IPS-18a (cell line): Measurements from ENCODE around the gene TFAP2B.

ENCODE experiments used
- H3K27ac ChIP-seq: one replicate; pipeline ENCODE4 v1.5.1; 2013; ENCODE audit warnings: low read length
- H3K27me3 ChIP-seq: one replicate; pipeline ENCODE4 v1.6.1; 2013; ENCODE audit warnings: mild to moderate bottlenecking, low read length; ENCODE audit not compliant: control insufficient read depth, insufficient read depth
- H3K36me3 ChIP-seq: one replicate; pipeline ENCODE4 v1.6.1; 2013; ENCODE audit warnings: low read depth, low read length; ENCODE audit not compliant: control insufficient read depth
- H3K4me1 ChIP-seq: one replicate; pipeline ENCODE4 v1.6.1; 2013; ENCODE audit warnings: low read depth, low read length; ENCODE audit not compliant: control insufficient read depth
- H3K4me3 ChIP-seq: one replicate; pipeline ENCODE4 v1.5.1; 2013; ENCODE audit warnings: low read length
- H3K9ac ChIP-seq: one replicate; pipeline ENCODE4 v1.6.1; 2013; ENCODE audit warnings: mild to moderate bottlenecking, low read length, moderate library complexity
- H3K9me3 ChIP-seq: one replicate; pipeline ENCODE4 v1.6.1; 2013; ENCODE audit warnings: low read depth, low read length; ENCODE audit not compliant: control insufficient read depth

Gene TFAP2B

DNA sequence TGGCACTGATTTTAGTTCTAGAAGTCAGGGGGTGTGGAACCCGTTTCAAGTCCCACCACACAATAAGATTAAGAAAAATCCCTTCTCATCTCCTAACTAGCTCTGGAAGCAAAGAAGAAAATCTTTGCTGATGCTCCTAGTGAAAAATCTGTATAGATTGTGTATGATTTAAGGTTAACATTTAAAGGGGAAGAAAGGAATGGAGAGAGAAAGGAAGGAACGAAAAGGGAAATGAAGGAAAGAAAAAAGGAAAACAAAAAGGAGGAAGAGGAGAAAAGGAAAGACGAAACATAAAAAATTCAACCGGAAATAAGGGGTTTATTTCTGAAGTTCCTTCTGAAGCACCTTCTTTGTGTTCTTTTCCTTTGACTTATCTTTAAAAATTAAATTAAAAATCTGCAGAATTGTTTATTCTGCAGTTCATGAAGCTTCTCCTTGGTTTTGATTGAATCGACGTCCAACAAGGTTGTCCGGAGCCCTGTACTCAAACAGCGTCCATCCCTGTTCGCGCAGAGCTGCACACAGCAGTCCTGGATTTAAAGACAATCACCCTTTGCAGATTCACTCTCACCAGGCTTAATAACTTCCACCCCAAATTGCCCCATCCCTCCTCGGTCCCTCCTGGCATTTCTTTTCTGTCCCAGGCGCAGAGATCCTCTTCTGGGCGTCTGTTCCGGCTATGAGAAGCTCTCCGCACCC lies 1.6 kb upstream of the TFAP2B start:
- Histone ChIP-seq H3K27ac (no peak overlapping the region), H3K9ac (no peak overlapping the region), H3K4me1 (peaks cover 27% of the 10 kb centered on the region), H3K36me3 (no peaks in the 10 kb centered on the region), H3K4me3 (no peak overlapping the region), H3K27me3 (peaks cover 87% of the 10 kb centered on the region), H3K9me3 (no peaks in the 10 kb centered on the region)

DNA sequence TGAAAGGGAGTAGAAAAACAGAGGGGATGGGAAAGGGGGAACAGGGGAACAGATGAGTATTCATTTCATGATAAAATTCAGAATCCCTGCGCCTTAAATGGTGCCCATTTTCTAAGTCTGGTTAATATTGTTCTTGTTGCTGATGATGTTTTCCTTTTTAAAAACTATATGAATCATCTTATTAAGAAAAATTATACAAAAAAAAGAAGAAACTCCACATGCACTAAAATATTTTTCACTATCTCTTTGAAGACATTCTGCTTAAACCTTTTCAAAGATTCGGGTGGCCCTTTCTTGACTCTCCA lies 1.1 kb upstream of the TFAP2B start:
- H3K36me3 ChIP-seq, result no peaks in the 10 kb centered on the region
- H3K4me3 ChIP-seq, result no peak overlapping the region
- H3K27me3 ChIP-seq, result peaks cover 92% of the 10 kb centered on the region
- H3K4me1 ChIP-seq, result peaks cover 31% of the 10 kb centered on the region
- H3K27ac ChIP-seq, result no peak overlapping the region
- no peak overlapping the region for H3K9ac ChIP-seq
- no peaks in the 10 kb centered on the region for H3K9me3 ChIP-seq

DNA sequence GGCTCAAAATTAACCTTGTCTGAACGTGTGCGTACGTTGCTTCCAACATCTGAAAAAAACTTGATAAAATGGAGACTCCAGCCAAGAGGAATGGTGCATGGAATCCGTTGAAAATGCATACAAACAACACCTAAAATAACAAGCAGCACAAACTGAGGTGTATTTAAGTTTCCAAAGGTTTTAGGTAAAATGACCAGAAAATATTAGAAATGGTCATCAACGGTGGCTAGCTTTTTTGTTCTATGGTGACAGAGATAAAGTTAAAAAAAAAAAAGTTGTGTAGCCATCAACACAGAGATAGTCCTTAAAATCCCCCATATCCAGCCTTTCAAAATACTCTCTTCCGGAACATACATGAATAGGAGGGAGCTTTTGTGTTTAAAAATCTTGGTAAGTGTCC lies 651 bp upstream of the TFAP2B start:
- no peak overlapping the region for H3K27ac ChIP-seq
- peaks cover 36% of the 10 kb centered on the region for H3K4me1 ChIP-seq
- no peak overlapping the region for H3K9ac ChIP-seq
- no peaks in the 10 kb centered on the region for H3K9me3 ChIP-seq
- no peak overlapping the region for H3K4me3 ChIP-seq
- peaks cover 96% of the 10 kb centered on the region for H3K27me3 ChIP-seq
- H3K36me3 ChIP-seq, result no peaks in the 10 kb centered on the region

DNA sequence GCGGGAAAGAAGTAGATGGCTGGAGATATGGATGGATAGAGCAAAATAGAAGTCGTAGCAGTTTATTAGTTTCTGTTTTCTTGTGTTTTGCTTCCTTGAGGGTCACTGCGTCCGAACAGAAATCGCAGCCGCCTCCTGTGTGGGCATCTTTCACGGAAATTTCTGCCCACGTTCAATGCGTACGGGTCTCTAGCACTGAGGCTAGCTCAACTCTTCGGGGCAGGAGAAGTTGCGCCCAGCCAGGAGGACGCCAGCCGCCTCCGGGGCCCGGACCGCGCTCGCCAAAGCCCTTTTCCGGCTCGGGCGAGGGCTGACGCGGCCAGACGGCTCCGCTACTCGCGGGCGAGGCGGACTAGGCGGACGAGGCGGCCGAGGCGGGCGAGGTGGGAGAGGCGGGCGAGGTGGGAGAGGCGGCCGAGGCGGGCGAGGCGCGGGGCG lies 814 bp downstream of the TFAP2B start:
- Histone ChIP-seq H3K4me3 (peak overlapping the region; percentile 54), H3K36me3 (no peaks in the 10 kb centered on the region), H3K4me1 (peaks cover 47% of the 10 kb centered on the region), H3K27me3 (peaks cover 100% of the 10 kb centered on the region), H3K27ac (no peak overlapping the region), H3K9me3 (no peaks in the 10 kb centered on the region), H3K9ac (no peak overlapping the region)

- H3K9ac ChIP-seq, result no peak overlapping the region
- no peak overlapping the region for H3K27ac ChIP-seq
- H3K9me3 ChIP-seq, result no peaks in the 10 kb centered on the region
- no peaks in the 10 kb centered on the region for H3K36me3 ChIP-seq
- peaks cover 54% of the 10 kb centered on the region for H3K4me1 ChIP-seq
- H3K27me3 ChIP-seq, result peaks cover 100% of the 10 kb centered on the region
- H3K4me3 ChIP-seq, result peak overlapping the region; percentile 54
Measured at GRCh38 chr6:50819904-50820868, 1.5 kb downstream of the TFAP2B start.

- peaks cover 56% of the 10 kb centered on the region for H3K4me1 ChIP-seq
- no peak overlapping the region for H3K27ac ChIP-seq
- peak overlapping the region; percentile 54 for H3K4me3 ChIP-seq
- no peaks in the 10 kb centered on the region for H3K9me3 ChIP-seq
- H3K36me3 ChIP-seq, result no peaks in the 10 kb centered on the region
- H3K9ac ChIP-seq, result no peak overlapping the region
- H3K27me3 ChIP-seq, result peaks cover 100% of the 10 kb centered on the region
Measured at GRCh38 chr6:50820869-50821264, 2.2 kb downstream of the TFAP2B start.

DNA sequence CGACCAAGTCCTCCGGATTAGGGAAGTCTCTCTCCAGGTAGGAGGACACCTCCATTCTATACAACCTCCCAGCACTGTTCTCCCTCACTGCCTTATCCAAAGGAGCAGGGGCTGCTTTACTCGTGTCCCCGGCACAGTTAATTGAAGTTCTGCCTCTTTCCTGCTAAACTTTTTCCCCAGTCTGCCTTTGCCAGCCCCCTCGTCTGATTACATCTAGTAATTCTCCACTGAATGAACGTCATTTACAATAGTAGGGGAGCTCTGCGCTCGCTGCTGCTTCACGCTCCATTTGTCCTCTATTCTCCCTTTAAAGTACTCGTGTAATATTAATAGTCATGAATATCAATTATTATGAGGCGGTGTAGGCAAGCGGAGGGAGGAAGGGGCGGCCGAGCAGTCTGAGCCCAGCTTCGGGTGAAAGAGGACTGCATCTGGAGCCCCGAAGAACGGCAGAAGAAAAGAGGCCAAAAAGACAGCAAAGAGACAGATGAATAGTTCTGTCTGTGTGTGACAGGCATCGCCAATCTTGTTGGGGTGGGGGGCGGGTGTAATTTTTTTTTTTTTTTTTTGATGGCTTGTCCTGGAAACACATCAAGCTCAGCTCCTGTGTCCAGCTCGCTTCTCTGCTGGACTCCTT lies 2.9 kb downstream of the TFAP2B start:
- peak overlapping the region; percentile 10 for H3K4me3 ChIP-seq
- H3K27me3 ChIP-seq, result peaks cover 100% of the 10 kb centered on the region
- no peak overlapping the region for H3K9ac ChIP-seq
- no peaks in the 10 kb centered on the region for H3K36me3 ChIP-seq
- H3K9me3 ChIP-seq, result no peaks in the 10 kb centered on the region
- no peak overlapping the region for H3K27ac ChIP-seq
- H3K4me1 ChIP-seq, result peaks cover 62% of the 10 kb centered on the region

- H3K9me3 ChIP-seq, result no peaks in the 10 kb centered on the region
- peaks cover 100% of the 10 kb centered on the region for H3K27me3 ChIP-seq
- H3K4me3 ChIP-seq, result no peak overlapping the region
- H3K9ac ChIP-seq, result no peak overlapping the region
- no peak overlapping the region for H3K27ac ChIP-seq
- H3K4me1 ChIP-seq, result peaks cover 67% of the 10 kb centered on the region
- no peaks in the 10 kb centered on the region for H3K36me3 ChIP-seq
Measured at GRCh38 chr6:50822078-50822476, 3.4 kb downstream of the TFAP2B start.

DNA sequence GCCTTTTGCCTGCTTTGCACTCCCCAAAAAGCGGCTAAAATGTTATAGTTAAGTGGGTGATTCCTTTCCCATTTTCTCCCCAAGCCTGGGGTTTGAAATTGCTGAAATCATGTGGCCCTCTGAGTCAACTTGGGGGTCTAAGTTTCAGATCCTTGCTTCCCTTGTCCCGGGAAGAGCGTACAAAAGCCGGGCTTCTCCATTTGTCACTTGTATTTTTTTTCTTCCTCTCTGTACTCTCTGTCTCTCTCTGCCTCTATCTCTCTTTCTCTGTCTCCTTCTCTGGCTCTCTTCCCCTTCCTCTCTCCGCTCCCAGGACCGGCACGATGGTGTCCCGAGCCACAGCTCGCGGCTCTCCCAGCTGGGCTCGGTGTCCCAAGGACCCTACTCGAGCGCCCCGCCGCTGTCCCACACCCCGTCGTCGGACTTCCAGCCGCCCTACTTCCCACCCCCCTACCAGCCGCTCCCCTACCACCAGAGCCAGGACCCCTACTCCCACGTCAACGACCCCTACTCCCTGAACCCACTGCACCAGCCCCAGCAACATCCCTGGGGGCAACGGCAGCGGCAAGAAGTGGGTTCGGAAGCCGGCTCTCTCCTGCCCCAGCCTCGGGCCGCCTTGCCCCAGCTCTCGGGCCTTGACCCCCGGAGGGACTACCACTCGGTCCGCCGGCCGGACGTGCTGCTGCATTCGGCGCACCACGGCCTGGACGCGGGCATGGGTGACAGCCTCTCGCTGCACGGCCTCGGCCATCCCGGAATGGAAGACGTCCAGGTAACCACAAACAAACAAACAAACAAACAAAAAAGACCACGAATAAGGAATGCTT lies 4.6 kb downstream of the TFAP2B start:
- H3K4me3 ChIP-seq, result peak overlapping the region; percentile 18

DNA sequence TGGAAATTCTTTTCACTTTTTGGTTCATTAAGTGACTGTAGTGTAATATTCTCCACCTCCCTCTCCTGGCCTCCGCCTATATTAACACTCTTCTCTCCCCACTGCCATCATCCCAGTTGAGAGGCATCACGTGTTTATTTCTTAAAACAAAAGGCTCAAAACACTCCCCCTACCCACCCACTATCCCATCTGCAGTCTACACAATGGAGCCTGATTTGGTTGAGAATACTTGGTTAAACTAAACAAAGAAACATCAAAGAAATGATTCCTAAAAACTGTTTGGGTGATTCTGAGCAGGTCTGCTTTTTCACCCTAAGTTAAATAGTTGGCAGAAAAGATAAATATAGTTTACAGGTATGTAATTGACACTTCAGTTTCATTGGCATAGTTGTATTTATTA lies 5.9 kb downstream of the TFAP2B start:
- Histone ChIP-seq H3K4me1 (peaks cover 71% of the 10 kb centered on the region), H3K27ac (no peak overlapping the region), H3K27me3 (peaks cover 100% of the 10 kb centered on the region), H3K9me3 (no peaks in the 10 kb centered on the region), H3K36me3 (no peaks in the 10 kb centered on the region), H3K9ac (no peak overlapping the region), H3K4me3 (peak overlapping the region; percentile 35)

More for the DNA sequence above, 4.6 kb downstream of the TFAP2B start:
- Histone ChIP-seq H3K4me1 (peaks cover 74% of the 10 kb centered on the region), H3K9ac (no peak overlapping the region), H3K27me3 (peaks cover 100% of the 10 kb centered on the region), H3K36me3 (no peaks in the 10 kb centered on the region), H3K27ac (no peak overlapping the region), H3K9me3 (no peaks in the 10 kb centered on the region)
